GM12878 (cell line): Measurements from ENCODE around the gene DQX1. TPM values are rescaled to one million over a fixed set of nuclear protein-coding genes. Genes with fewer than 3 reads are reported as not detected.

ENCODE experiments used
- ATAC-seq: fragments of 200-7000 bp; cut with Tn5 transposase; 3 replicates; pipeline ENCODE4 v1.9.1; 2020; ENCODE audit warnings: mild to moderate bottlenecking, moderate library complexity
- BruUV-seq: library from RNA; stranded (reverse); fragments of 400-500 nt; replicated peaks from 2 replicates; lab custom pipeline; 2021; lab: Mats Ljungman, UMichigan
- CTCF ChIA-PET: fragments of 300-600 bp; sonication (Branson Sonifier 250); formaldehyde crosslinking; extraction: SDS; loops from one replicate; lab custom pipeline; 2021; ENCODE audit warnings: inconsistent platforms; lab: Yijun Ruan, JAX
- POLR2A ChIA-PET: fragments of 350-600 bp; formaldehyde crosslinking; extraction: SDS; loops from one replicate; lab custom pipeline; 2021; ENCODE audit warnings: inconsistent platforms; lab: Charles Lee
- RAD21 ChIA-PET: fragments of 300-600 bp; sonication (Branson Sonifier 250); formaldehyde crosslinking; loops from one replicate; lab custom pipeline; 2023; ENCODE audit warnings: antibody characterized with exemption; ENCODE audit not compliant: unreplicated experiment; lab: Charles Lee
- SMC1A ChIA-PET: fragments of 300-600 bp; sonication (Branson Sonifier 250); formaldehyde crosslinking; loops from one replicate; lab custom pipeline; 2023; ENCODE audit not compliant: unreplicated experiment, uncharacterized antibody; lab: Charles Lee
- DNase-seq: peaks from one replicate; pipeline ENCODE4 v3.0.0-alpha.2; 2011; ENCODE audit warnings: low read depth, low spot score
- FAIRE-seq: peaks from 3 replicates; lab custom pipeline; 2011; peaks lifted over from hg19 to GRCh38; lab: Jason Lieb, UNC
- H2AFZ ChIP-seq: 2 replicates; pipeline ENCODE4 v1.6.0; 2011; ENCODE audit warnings: low read depth, low read length, control low read depth; ENCODE audit not compliant: control insufficient read depth
- H3K27ac ChIP-seq: 2 replicates; pipeline ENCODE4 v1.5.1; 2011; ENCODE audit warnings: control low read depth; ENCODE audit not compliant: control insufficient read depth, insufficient read depth
- H3K27me3 ChIP-seq, 2 experiments: replicated peaks in 1 of 2; 2 replicates each; pipeline versions ENCODE4 v1.6.0 to v1.6.1; 2011; ENCODE audit warnings: low read length in 1 of 2; ENCODE audit not compliant: control insufficient read depth in 2 of 2, insufficient read depth in 2 of 2
- H3K36me3 ChIP-seq, 2 experiments: 2 replicates each; pipeline ENCODE4 v1.5.1; 2011; ENCODE audit warnings: low read length in 1 of 2; ENCODE audit not compliant: control insufficient read depth in 2 of 2, insufficient read depth in 2 of 2
- H3K4me1 ChIP-seq: 2 replicates; pipeline ENCODE4 v1.6.1; 2011; ENCODE audit warnings: mild to moderate bottlenecking, low read length, moderate library complexity, mixed read lengths; ENCODE audit not compliant: control insufficient read depth, insufficient read depth
- H3K4me2 ChIP-seq: 2 replicates; pipeline ENCODE4 v1.6.0; 2011; ENCODE audit warnings: control low read depth; ENCODE audit not compliant: control insufficient read depth, insufficient read depth
- H3K4me3 ChIP-seq: fragments of 200-600 bp; sonication (generic); 2 replicates; pipeline ENCODE4 v1.5.1; 2016
- H3K79me2 ChIP-seq: 2 replicates; pipeline ENCODE4 v1.6.0; 2011; ENCODE audit warnings: low read length; ENCODE audit not compliant: control insufficient read depth, insufficient read depth
- H3K9ac ChIP-seq: 2 replicates; pipeline ENCODE4 v1.8.0; 2011; ENCODE audit warnings: low read length, control low read depth, mixed read lengths; ENCODE audit not compliant: control insufficient read depth, insufficient read depth
- H3K9me3 ChIP-seq: replicated peaks from 3 replicates; pipeline ENCODE4 v1.5.1; 2011; ENCODE audit warnings: mild to moderate bottlenecking, low read length; ENCODE audit not compliant: control insufficient read depth, insufficient read depth
- H4K20me1 ChIP-seq: 2 replicates; pipeline ENCODE4 v1.6.0; 2011; ENCODE audit not compliant: control insufficient read depth, insufficient read depth
- EGR1 ChIP-seq, 2 experiments: IDR thresholded peaks; 1 replicate in 1 of 2; 2 replicates in 1 of 2; pipeline ENCODE4 v1.6.1; 2011 to 2012; ENCODE audit warnings: low read depth in 2 of 2, low read length in 2 of 2, borderline replicate concordance in 1 of 2, mild to moderate bottlenecking in 1 of 2, moderate library complexity in 1 of 2
- EZH2 ChIP-seq: IDR thresholded peaks from 2 replicates; pipeline ENCODE4 v1.6.1; 2012; ENCODE audit warnings: low read depth, mild to moderate bottlenecking, control low read depth, inconsistent platforms, low read length, borderline replicate concordance; ENCODE audit not compliant: control insufficient read depth
- HDGF ChIP-seq: fragments of 450-650 bp; IDR thresholded peaks from 2 replicates; pipeline ENCODE4 v1.6.1; 2016; ENCODE audit warnings: antibody characterized with exemption
- POLR2A ChIP-seq: IDR thresholded peaks from 2 replicates; pipeline ENCODE4 v1.6.1; 2011; ENCODE audit warnings: low read depth, mild to moderate bottlenecking, low read length
- SUZ12 ChIP-seq: fragments of 200-600 bp; sonication (generic); IDR thresholded peaks from one replicate; pipeline ENCODE4 v1.6.1; 2018; ENCODE audit warnings: antibody characterized with exemption, mild to moderate bottlenecking; ENCODE audit not compliant: unreplicated experiment
- ZBED1 ChIP-seq: IDR thresholded peaks from 2 replicates; pipeline ENCODE4 v1.6.1; 2016; ENCODE audit warnings: borderline replicate concordance
- WGBS: methylation state at CpG from one replicate; pipeline ENCODE4 v1.1.6; 2016; ENCODE audit warnings: low lambda C conversion rate; ENCODE audit not compliant: insufficient replicate concordance, insufficient coverage; ENCODE audit errors: missing lambda C conversion rate; 5-methylcytosine and 5-hydroxymethylcytosine counted together
- in situ Hi-C: fragments of 300-500 bp; cut with MboI; formaldehyde crosslinking; loops from 9 replicates; pipeline ENCODE4 v1.14.3; 2018; ENCODE audit warnings: mixed read lengths
- intact Hi-C: fragments of 100-400 bp; cut with micrococcal nuclease; formaldehyde crosslinking; loops from one replicate; pipeline ENCODE4 v1.14.2; 2022; ENCODE audit not compliant: unreplicated experiment
- polyA plus RNA-seq, 11 experiments: library from polyadenylated mRNA; depleted of rRNA in 4 of 11; unstranded in 6 of 11; stranded (reverse) in 5 of 11; fragments of >200 nt; fragmentation: Nextera tagmentation in 4 of 11; fragmentation: Illumina TruSeq in 1 of 11; extraction: Ambion mirVana in 4 of 11; extraction: Trizol in 1 of 11; gene quantifications; 1 replicate in 1 of 11; 2 replicates in 10 of 11; pipeline versions ENCODE4 v1.2.1 to v1.2.3, GENCODE V29; 2011 to 2016; ENCODE audit warnings: inconsistent platforms in 2 of 11, missing spikeins in 2 of 11, low read depth in 1 of 11
- total RNA-seq, 4 experiments: library from RNA; depleted of rRNA in 3 of 4; stranded (reverse); fragments of >200 nt in 3 of 4; fragmentation: Illumina TruSeq in 1 of 4; extraction: Trizol in 1 of 4; gene quantifications; 2 replicates each; pipeline versions ENCODE4 v1.2.1 to v1.2.3, GENCODE V29; 2013 to 2021

DQX1 gene
- total and polyA plus RNA-seq, 10 of the 15 experiments (the other 5 are each of a cell fraction or from before 2014, with no cell fraction given): 0.34 to 2.1 (median 0.86) TPM

DNA sequence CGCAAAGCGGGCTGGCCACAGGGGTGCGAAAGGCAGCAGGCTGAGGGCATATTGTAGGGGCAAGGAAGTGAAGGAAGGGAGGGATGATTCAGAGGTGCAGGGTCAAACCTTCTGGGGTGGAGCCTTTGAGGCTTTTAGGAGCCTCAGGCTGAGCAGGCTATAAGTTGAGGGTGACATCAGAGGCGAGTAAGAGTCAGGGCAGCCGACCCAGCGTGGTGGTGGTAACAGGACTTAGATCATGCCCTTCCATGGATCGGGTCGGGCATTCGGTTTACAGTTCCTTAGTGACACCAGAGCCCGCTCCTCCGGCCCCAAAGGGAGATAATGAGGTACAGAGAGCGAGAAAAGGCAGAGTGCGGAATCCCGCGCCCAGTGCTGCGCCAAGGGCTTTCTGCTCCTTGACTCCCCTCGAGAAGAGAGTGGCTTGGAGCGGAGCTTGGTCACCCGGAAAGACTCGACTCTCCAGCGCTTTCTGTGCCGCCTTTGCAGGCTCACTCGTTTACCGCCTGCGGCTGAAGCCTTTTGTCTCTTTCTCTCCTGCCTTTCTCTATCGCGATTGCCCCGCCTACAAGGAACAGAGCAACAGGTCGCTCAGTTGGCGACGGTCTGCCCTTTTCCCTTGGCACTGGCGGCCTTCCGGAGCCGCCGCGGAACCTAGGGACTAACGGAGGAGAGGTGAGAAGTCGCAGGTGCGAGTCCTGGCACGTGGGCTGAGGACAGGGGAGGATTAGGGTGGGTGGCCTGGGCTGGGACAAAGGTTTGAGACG lies 27.3 kb downstream of the DQX1 start:
- H3K4me2 ChIP-seq: peak overlapping the region; percentile 46

More for the DNA sequence above, 27.3 kb downstream of the DQX1 start:
- Histone ChIP-seq H3K27me3 (peaks cover 15 to 25% of the 10 kb centered on the region in 2 experiments; a peak in 3 of 4 replicates), H3K27ac (no peak overlapping the region), H4K20me1 (no peaks in the 10 kb centered on the region), H3K4me1 (peaks cover 15% of the 10 kb centered on the region), H3K36me3 (no peaks in the 10 kb centered on the region; a peak in 2 of 4 replicates), H3K9me3 (no peaks in the 10 kb centered on the region), H2AFZ (no peak overlapping the region), H3K79me2 (no peaks in the 10 kb centered on the region), H3K4me3 (peak overlapping the region; percentile 57; the same call in 1 of the 2 replicates), H3K9ac (no peak overlapping the region)
- intact Hi-C loops: no loop called here
- ChIA-PET POLR2A (interaction anchor here (0.9 kb wide), 1 partner anchor 78 kb away, joined by 3 read pairs; no protein-coding TSS in a partner anchor), CTCF (interaction anchor here (0.6 to 13.9 kb wide), 3 partner anchors 15 to 88 kb away, joined by 3 to 231 read pairs (median 4); partner anchors contain the start of genes CCDC142 and TTC31), SMC1A (interaction anchor here (1.3 to 7.0 kb wide), 2 partner anchors 59 to 88 kb away, joined by 3 to 71 read pairs; no protein-coding TSS in a partner anchor), RAD21 (no interaction called here)
- ATAC-seq: peak; percentile 3; the same call in 1 of the 3 replicates
- 28% methylated on average over 41 of the region's 41 CpGs for WGBS
- no peak for DNase-seq
- in situ Hi-C loops: no loop called here
- no peak for TF ChIP-seq EGR1 (IDR thresholded peaks at IDR 0.05; ENCODE audit: borderline replicate concordance in 1 of 2, low read depth in 2 of 2, low read length in 2 of 2)
- peak; percentile 89 for TF ChIP-seq SUZ12
- TF ChIP-seq EZH2: 0 out of 2 replicates have a peak, but pooled peaks have one; percentile 87
- TF ChIP-seq HDGF: no peak
- TF ChIP-seq POLR2A: peak; percentile 43; the same call in 1 of the 2 replicates
- peak; percentile 57; the same call in 1 of the 2 replicates for TF ChIP-seq ZBED1
- no peak for FAIRE-seq
- BruUV-seq: no TSS peak
